Activated CD4-positive, alpha-beta T cell treated with anti-CD3 and anti-CD28 coated beads, Interleukin-2, amount 50 U/mL, for 48 hours (primary cell): ENCODE measurements around the gene GPR155.
"Not testable (repeated sequence)": the region's sequence is repeated elsewhere in the genome, so short reads cannot be mapped to it uniquely, and the experiment has no call there.

Source experiments
- DNase-seq, 2 experiments: peaks; one replicate each; pipeline ENCODE4 v3.0.0-alpha.2; 2020

Gene GPR155

DNA sequence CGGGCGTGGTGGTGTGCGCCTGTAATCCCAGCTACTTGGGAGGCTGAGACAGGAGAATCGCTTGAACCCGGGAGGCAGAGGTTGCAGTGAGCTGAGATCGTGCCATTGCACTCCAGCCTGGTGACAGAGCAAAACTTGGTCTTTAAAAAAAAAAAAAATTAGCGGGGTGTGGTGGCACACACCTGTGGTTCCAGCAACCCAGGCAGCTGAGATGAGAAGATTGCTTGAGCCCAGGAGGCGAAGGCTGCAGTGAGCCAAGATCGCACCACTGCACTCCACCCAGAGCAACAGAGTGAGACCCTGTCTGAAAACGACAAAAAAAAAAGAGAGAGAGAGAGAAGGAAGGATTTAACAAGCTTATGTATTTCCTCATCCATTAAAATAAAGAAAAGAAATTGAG is 2.7 kb upstream of the GPR155 start:
- peak in 1 of 2 experiments; percentile 24 for DNase-seq

- no peak for DNase-seq
These were observed 962 bp upstream of the GPR155 start for GRCh38 chr2:174487820-174488162.

GRCh38 chr2:174487108-174487819 is 435 bp upstream of the GPR155 start:
- peak; percentile 100 for DNase-seq

DNA sequence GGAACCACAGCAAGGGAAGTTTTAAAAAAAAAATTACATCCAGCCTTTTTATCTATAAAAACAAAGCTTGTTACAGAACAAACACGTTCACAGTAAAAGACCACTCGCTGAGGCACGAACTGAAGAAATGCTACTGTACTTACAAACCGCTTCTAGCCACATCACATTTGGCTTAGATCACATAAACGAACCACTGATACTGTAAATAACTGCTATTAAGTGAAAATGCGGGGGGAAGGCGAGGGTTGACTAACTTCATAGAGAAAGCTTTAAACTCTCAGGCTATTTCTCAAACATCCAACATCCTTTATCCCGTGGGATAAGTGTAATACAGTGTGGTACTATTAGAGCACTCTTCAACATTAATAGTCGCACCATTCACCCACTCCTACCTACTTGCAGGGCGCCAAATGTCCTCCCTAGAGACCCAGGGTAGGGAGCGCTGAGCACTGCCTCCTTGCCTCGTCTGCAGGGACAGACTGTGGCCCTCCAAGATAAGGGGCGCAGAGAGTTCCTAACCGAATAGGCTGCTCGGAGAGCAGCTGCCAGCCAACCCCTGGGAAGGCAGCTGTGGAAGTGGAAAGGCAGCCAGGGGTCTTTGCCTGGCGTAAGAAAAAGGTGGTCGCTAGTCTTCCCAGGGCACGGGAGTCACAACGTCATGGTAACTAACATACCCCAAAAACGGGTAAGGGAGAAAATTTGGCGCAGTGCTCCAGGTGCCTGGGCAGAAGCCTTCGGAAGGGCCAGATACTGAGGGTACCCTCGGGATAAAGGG is 854 bp downstream of the GPR155 start:
- peak; percentile 36 to 44 for DNase-seq

- not testable (repeated sequence) for DNase-seq
These were observed 1.8 kb downstream of the GPR155 start for GRCh38 chr2:174485045-174485444.

DNA sequence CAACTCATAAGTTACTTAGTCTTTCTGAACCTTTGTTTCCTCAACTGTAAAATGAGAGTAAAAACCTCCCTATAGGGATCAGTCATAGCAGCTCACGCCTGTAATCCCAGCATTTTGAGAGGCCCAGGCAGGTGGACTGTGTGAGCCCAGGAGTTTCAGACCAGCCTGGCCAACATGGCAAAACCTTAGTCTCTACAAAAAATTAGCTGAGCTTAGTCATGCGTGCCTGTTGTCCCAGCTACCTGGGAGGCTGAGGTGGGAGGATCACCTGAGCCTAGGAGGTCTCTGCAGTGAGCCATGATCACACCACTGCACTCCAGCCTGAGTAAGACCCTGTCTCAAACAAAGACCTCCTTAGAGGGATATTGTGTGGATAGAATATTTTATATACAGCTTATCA is 2.3 kb downstream of the GPR155 start:
- DNase-seq = no peak

DNA sequence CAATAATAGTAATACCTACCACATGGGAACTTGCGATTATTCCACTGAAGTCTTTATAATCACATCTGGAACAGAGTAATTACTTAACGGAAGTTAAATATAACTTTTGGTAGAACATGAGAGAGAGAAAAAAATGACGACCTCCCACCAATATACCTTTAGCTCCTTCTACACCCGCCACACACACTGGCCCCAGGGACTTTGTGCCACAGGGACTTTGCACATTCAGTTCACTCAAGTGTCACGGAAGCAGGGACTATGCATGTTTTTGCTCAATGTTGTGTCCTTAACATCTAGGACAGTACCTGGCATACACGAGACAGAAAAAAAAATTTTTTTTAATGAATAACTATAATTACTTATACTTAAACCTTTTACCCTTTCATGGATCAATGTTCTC is 4.0 kb downstream of the GPR155 start:
- DNase-seq = no peak

GRCh38 chr2:174477759-174478158 is 9.1 kb downstream of the GPR155 start:
- no peak for DNase-seq

DNA sequence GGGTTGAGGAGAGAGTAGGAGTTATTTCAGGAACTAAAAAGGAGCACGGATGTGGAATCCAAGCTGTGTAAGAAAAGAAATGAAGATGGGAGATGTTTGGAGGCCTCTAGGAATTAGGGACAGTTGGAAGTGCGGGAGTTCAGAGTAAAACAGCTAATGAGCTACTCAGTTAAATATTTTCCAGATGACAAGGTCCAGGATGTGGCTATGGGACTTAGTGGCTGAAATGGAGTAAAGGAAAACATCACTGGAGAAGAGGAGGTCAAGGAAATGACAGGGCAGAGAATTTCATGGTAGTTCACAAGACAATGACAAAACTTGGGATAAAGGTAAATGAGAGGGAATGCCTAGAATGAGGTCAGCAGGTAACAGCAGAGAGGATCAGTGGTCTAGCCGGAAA is 13.0 kb downstream of the GPR155 start:
- no peak for DNase-seq

DNA sequence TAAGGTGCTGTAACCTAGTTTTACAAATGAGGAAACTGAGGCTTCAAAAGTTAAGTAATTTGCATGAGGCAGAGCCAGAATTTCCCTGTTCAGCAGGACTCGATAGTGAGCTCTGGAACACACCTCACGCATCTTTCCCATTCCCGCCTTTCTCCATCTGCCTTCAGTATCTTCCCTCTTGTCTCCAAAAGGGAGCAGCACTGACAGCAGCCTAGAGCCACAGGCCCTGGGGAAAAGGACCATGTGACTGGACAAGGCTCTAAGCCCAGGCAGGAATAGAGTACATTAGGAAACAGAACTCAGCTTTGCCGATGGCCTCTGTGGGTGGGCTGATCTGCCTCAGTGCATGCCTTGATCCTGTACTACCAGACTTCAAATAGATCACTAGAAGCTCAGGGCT is 21.5 kb downstream of the GPR155 start:
- DNase-seq = no peak

DNA sequence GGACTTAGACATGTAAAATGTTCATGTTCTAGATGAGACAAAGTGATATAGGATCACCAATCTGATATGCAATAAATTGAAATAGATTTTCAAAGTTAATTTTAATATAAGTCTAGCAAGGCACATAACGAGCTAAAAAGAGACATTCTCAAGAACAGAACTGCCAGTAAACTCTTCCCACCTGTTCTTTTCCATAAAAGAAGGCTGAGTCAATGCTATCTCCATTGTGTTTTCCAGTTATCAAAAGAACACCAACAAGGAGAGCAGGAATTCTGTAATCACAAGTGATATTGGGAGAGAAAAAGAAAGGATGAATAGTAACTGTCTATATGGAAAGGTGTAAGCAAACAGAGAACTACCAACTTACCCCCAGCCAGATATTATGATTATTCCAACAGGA is 25.6 kb downstream of the GPR155 start:
- no peak for DNase-seq

- DNase-seq = no peak
These were observed 32.3 kb downstream of the GPR155 start for GRCh38 chr2:174454566-174454965.

DNA sequence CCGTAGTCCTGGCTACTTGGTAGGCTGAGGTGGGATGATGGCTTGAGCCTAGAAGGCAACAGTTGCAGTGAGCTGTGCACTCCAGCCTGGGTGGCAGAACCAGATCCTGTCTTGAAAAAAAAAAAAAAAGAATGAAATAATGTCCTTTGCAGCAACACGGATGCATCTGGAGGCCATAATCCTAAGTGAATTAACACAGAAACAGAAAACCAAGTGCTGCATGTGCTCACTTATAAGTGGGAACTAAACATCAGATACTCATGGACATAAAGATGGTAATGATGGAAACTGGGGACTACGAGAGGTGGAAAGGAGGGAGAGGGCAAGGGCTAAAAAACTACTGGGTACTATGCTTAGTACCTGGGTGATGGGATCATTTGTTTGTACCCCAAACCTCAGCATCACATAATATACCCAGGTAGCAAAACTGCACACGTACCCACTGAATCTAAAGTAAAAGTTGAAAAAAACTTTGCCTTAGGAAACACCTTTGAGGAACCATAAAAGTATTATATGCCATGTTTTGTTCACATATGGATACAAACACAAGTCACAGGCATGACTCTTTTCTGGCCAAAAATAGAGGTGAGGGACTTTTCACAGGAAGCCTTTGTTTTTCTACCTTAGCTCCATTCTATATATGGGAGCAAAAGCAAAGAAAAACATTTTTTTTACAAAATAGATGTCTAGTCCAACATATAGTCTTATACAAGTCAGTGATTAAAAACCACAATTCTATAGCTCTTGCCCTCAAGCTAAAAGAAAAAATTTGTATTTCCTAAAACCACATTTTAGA is 36.6 kb downstream of the GPR155 start:
- no peak for DNase-seq

DNA sequence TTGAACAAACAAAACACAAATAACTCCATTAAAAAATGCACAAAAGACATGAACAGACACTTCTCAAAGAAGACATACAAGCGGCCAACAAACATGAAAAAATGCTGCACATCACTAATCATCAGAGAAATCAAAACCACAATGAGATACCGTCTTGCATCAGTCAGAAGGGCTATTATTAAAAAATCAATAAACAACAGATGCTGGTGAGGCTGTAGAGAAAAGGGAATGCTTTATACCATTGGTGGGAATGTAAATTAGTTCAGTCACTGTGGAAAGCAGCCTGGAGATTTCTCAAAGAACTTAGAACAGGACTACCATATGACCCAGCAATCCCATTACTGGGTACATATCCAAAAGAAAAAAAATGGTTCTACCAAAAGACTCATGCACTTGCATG is 37.8 kb downstream of the GPR155 start:
- no peak for DNase-seq

- no peak for DNase-seq
These were observed 40.3 kb downstream of the GPR155 start for GRCh38 chr2:174446531-174446930.

DNA sequence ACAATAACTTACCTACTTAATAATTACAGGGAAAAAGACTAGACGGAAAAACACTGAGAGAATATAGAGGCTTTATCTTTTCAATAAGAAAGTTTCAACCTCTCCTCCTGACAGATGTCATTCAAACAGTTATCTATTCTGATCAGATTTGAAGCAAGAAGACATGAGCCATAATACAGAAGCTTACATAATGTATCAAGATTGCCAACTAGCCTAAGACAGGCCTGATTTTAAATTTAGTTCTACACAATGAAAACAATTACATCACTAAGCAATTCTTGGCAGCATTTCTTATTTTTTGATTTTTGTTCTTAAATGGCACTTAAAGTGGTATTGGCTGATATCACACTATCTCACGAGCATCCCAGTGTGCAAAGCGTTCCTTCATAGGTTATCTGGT is 41.6 kb downstream of the GPR155 start:
- no peak for DNase-seq

GRCh38 chr2:174444761-174445160 is 42.1 kb downstream of the GPR155 start:
- no peak for DNase-seq

DNA sequence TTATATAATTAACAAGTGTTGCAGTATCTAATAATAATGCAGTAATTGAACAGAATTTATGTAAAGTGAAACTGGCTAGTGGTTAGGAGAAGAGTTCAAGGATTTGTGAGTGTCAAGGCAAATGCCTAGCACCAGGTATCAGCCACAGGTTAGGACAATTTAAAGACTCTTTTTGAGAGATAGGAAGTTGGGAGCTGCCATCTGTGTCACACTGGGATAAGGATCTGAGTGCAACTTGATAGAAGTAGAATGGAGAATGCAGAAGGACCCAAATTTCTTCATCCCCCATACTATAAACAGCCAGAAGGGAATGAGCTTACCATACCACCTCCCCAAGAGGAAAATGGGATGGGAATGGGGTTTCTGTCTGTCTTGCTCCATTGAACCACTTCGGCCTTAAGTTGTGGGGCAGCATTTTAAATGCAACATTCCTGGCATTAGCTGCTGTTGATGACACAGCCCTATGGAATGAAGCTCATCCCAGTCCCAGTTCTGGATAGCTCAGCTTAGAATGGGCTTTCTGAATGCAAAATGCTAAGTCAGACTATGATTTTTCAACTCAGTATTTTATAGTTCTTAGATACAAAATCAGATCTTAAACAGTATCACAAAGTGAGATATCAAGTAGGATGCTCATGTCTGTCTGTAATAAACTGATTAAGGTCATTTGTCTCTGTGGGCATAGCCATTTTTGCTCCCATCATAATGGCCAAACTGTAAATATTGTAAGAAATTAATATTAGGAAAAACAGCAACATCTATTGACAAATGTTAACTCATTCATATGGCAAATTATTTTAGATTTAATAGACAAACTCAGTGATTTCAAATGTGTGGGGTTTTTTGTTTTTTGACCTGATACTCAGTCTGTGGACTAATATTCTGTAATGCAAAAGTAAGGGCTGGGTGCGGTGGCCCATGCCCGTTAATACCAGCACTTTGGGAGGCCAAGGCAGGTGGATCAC is 44.0 kb downstream of the GPR155 start:
- no peak for DNase-seq

DNA sequence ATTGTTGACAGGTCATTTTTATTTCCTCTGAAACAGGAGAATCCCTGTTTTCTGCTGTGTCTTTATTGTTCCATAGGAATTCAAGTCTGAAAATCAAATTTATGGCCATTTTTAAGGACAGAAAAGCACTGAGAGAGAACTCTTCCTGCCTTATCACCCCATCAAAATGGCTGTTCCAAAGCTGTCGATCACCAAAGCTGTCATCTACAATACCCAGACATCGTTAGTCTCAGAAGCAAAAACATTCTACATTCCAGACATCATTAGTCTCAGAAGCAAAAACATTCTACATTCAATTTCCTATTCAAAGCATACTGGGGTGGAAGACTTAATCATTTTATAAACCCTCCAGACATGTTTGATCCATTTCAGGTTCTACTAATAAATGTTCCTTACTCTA is 46.9 kb downstream of the GPR155 start:
- no peak for DNase-seq

- no peak for DNase-seq
These were observed 47.5 kb downstream of the GPR155 start for GRCh38 chr2:174439323-174439722.

GRCh38 chr2:174438146-174438886 is 48.5 kb downstream of the GPR155 start:
- DNase-seq = no peak

DNA sequence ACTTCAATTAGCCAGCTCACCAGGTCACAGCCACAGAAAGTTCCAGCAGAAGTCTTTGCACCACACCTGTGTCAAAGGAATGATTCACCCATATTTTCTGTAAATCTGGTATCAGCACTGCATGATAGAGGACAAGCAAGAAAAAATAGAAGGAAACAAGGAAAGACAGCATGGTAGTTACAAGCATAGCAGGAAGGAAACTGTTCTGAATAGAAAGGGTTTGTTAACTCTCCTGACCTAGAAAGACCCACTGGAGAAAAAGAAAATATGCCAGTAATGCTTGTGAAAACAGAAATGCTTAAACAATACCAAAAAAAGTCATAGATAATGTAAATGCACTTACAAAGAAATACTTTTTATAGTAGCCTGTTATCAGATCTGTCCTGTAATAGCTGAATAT is 50.5 kb downstream of the GPR155 start:
- DNase-seq = no peak
